GM12892 (cell line): ENCODE results near the gene BMERB1.

Source experiments
- DNase-seq: peaks from one replicate; pipeline ENCODE4 v3.0.0; 2011; ENCODE audit not compliant: insufficient read length
- FAIRE-seq: peaks from 2 replicates; lab custom pipeline; 2011; peaks lifted over from hg19 to GRCh38; lab: Jason Lieb, UNC
- POLR2A ChIP-seq: IDR thresholded peaks from 2 replicates; pipeline ENCODE4 v1.6.1; 2011; ENCODE audit warnings: low read depth, low read length, control low read depth
- POLR2AphosphoS5 ChIP-seq: IDR thresholded peaks from 2 replicates; pipeline ENCODE4 v1.6.1; 2011; ENCODE audit warnings: low read depth, low read length, control low read depth
- TAF1 ChIP-seq: IDR thresholded peaks from 2 replicates; pipeline ENCODE4 v1.6.1; 2011; ENCODE audit warnings: low read depth, mild to moderate bottlenecking, control low read depth, low read length, borderline replicate concordance

The BMERB1 gene

DNA sequence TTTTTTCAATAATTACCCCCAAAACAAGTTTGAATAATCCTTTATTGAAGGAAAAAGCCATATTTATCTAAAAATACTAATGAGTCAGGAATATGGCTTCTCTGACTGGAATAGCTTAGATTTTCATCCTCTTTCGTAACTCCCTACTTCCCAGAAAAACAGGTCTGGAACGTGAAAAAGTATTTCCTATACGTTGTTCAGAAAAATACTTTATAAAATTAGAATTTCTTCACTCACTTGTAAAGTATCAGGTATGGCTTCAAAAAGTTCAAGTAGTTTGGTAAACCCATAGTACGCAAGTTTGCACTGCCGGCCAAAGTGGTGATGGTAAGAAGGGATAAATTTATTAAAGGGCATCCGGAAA, 174.9 kb downstream of the BMERB1 start:
- TF ChIP-seq POLR2AphosphoS5: no peak
- TF ChIP-seq POLR2A: no peak
- TF ChIP-seq TAF1: no peak
- DNase-seq (no peak), FAIRE-seq (no peak)

DNA sequence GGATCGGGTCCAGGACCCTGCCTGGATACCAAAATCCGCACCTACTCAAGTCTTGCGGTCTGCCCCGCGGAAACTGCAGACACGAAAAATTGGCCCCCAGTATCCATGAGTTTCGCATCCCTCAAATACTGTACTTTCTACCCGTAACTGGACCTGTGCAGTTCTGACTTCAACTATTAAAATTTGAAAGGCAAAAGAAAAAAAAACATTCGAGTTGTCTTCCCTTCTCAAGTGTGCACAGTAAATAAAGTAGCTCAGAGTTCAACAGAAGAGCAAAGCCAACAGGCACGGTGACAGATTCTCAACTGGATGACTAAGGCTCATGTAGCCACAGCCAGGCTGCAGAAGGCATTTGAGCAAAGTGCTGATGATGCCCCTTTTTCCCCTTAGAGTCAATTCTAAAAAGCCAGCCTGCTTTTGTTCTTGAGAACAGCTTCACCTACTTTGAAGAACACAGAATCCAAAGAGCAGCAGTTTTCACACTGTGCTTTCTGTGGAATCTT, 176.0 kb downstream of the BMERB1 start:
- TF ChIP-seq TAF1 (no peak), POLR2A (no peak), POLR2AphosphoS5 (no peak)
- no peak for FAIRE-seq
- no peak for DNase-seq

DNA sequence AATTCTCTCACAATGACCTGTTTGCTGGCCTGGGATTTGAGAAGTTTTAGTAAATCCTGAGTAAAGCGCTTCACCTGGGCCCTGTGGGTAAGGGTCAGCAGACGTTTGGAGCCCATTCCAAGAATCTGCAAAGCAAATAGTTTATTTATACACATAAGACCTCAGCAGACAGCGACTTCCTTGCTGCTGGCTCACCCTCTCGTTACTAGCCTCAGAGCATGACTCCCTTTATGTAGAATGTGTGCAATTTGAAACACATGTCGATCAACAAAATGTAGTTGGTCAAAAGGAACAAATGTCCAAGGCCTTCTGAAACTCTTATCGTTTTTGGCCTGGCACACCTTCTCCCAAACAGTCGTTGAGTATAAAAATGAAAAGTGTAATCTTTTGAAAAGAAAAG, 177.2 kb downstream of the BMERB1 start:
- FAIRE-seq (no peak), DNase-seq (no peak)
- TF ChIP-seq POLR2A (no peak), POLR2AphosphoS5 (no peak), TAF1 (no peak)

DNA sequence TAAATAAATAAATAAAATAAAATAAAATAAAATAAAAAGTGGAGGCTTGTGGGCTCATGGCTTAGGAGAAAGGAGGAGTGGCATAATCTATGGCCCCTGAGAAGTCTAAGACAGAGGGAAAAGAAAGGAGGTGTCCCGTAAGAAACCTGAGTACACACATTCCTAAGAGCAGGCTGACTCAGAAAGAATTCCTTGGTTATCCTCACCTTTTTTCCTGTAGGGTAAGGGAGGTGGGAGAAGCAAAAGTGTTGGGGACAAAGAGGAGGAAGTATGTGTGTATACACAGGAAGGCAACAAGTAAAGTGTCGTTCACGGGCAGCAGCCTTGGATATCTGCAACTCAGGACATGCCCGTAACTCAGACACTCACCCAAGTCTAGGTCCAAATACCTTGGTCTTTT, 179.3 kb downstream of the BMERB1 start:
- DNase-seq: no peak
- FAIRE-seq: no peak
- TF ChIP-seq POLR2AphosphoS5: no peak
- no peak for TF ChIP-seq TAF1
- no peak for TF ChIP-seq POLR2A

DNA sequence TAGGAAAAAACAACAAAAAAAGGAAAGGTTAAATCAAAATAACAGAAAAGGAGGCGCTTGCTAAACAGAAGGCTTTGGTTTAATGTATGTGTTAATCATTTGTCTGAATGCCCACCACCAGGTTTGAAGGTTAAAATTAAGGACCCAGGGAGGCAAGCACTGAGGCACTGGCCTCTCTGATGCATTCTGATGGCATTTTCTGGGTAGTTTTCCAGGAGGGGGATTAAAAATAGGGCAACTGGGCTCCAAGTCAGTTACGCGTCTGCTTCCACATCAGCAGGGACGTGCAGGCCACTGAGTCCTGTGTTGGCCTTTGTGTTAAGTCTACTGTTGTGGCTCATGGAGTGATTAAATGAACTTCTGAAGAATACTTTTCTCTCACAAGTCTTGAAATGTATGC, 181.6 kb downstream of the BMERB1 start:
- DNase-seq (no peak), FAIRE-seq (no peak)
- TF ChIP-seq POLR2AphosphoS5 (no peak), TAF1 (no peak), POLR2A (no peak)

DNA sequence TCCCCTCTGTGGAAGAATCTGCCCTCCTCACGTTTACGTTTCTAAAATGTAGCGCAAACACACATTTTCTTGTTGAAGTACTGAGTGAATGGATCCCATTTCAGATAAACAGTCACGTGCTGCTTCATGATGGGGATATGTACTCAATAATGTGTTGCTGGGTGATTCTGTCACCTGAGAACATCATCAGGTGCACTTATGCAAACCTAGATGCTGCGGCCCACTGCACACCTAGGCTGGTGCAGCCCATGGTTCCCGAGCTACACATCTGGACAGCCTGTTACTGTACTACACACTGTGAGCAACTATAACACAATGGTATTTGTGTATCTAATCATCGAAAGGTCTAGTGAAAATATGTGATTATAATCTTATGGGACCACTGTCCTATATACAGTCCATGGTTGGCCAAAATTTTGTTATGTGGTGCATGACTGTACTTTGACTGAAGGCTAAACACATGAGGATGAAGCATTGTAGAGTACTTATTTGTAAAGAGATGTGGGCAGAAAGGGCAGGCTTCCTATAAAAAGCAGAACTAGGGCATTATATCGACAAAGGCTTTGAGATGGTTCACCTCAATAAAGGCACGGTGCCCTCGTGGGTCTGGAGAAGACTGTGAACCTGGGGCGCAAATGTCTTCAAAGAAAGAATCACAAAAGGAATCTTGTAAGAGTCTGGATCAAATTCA, 182.2 kb downstream of the BMERB1 start:
- TF ChIP-seq TAF1 (no peak), POLR2AphosphoS5 (no peak), POLR2A (no peak)
- FAIRE-seq (no peak), DNase-seq (no peak)

DNA sequence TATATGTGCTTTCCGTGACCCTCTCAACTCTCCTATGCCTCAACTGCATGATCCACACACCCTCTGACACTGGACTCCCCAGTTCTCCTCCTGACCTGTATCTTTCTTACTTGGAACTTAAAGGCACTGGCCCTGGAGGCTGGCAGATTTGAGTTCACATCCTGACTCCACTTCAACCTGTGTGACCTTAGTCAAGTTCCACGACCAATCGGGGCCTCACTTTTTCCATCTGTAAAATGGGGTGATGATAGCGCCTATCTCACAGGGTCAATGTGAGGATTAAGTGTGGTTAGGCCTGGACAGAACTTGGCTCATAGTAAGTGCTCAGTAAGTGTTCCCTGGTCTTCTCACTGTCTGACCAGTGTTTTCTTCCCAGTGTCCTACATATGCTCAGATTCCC, 183.5 kb downstream of the BMERB1 start:
- TF ChIP-seq POLR2AphosphoS5: no peak
- TF ChIP-seq TAF1: no peak
- no peak for TF ChIP-seq POLR2A
- DNase-seq (no peak), FAIRE-seq (no peak)

DNA sequence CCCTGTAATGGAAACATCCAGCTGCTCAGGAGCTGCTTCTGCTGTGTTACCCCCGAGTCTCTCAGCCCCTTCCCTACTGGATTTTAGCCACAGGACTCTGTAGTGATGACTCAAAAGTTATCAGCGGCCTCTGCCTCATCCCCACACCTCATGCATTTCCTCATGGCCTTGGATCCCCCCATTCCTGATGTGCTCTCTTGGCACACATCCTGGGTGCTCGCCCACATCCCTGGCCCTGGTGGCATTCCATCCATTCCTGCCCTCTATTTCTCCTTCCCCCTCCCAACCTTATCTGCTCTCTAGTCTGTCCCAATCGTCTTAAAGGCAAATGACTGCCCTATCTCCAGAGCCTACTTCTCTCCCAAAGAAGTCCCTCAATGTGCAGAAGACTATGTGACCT, 184.0 kb downstream of the BMERB1 start:
- FAIRE-seq (no peak), DNase-seq (no peak)
- TF ChIP-seq POLR2A (no peak), POLR2AphosphoS5 (no peak)

DNA sequence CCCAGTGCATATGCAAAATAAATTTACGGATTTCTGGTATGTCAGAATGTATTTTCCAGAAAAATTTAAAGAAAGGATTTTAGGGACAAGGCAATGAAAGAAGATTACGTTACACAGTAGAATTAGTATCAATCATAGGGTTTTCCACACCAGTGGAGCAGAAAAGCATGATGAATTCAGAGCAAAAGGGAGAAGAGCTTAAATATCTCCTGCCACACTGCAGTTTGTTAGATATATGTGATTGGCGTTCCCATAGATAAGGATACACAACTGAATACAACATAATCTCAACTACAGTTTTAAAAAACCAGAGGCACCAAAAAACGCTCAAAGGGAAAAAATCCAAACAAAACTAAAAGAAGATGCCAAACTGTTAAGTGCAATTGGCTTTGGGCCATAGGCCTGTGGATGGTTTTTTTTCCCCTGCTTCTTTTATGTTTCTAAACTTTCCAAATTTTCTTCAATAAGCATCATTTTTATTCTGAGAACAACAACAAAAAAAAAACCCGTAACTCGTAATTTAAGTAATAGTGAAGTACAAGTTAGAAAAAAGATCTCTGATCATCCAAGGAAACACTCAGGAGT, 186.3 kb downstream of the BMERB1 start:
- DNase-seq (no peak), FAIRE-seq (no peak)
- no peak for TF ChIP-seq POLR2A
- TF ChIP-seq POLR2AphosphoS5: no peak
- no peak for TF ChIP-seq TAF1

DNA sequence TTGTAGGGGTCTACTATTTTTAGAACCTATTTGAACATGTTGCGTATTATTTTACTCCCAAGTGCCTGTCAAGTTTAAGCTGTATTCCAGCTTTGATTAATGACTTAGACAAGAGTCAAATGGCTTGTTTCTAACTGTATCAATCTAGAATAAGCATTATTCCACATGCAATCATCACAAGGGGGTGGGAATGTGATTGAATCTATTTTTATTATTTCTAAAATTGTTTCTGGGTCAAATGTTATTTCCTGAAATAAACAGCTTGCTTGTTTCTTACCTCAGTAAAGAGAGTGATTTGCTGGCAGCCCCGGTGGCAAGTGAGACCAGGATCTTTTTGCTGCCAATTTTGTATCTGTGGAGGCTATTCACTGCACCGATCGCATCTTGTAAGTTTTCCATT, 187.1 kb downstream of the BMERB1 start:
- no peak for DNase-seq
- TF ChIP-seq POLR2AphosphoS5 (no peak), POLR2A (no peak), TAF1 (no peak)
- no peak for FAIRE-seq

DNA sequence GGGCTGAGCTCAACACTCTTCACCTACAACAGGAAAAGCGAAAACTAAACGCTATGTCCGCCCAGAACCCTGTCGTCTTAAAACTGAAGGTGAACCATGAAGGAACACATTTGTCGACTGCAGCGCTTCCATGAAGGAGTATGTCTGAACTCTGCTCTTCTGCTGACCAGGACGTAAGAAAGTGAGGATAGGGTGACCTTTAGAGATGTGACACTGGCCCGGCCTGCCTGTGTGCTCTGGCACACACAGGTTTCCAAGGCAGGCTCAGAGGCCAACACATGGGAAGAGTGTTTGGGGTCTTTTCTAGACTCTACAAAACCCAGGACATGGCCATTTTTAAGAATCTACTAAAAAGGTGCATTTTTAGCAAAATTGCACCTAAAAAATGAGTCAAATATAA, 187.5 kb downstream of the BMERB1 start:
- DNase-seq (no peak), FAIRE-seq (no peak)
- TF ChIP-seq POLR2AphosphoS5 (no peak), TAF1 (no peak), POLR2A (no peak)

DNA sequence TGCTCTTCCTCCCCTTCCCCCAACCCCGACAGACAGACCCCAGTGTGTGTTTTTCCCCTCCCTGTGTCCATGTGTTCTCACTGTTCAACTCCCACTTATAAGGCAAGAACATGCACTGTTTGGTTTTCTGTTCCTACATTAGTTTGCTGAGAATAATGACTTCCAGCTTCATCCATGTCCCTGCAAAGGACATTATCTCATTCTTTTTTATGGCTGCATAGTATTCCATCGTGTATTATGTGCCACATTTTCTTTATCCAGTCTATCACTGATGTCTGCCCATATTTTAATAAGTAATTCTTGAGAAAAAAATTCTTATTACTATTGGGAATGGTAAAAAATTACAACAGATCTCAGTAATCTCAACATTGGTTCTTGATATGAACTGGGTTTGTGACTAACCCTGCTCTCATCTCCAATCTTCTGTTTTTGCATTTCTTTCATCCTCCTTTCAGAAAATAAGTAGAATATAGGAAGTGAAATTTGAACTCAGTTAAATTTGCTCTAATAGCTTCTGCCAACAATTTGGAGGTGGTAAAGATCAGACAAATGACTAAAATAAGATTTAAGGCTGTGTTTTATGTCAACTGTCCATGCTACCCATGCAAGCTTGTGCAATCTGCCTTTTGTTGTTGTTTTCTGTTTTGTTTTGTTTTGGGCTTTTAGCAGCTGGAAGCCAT, 197.5 kb downstream of the BMERB1 start:
- DNase-seq: no peak
- FAIRE-seq: no peak
- TF ChIP-seq TAF1 (no peak), POLR2AphosphoS5 (no peak), POLR2A (no peak)

DNA sequence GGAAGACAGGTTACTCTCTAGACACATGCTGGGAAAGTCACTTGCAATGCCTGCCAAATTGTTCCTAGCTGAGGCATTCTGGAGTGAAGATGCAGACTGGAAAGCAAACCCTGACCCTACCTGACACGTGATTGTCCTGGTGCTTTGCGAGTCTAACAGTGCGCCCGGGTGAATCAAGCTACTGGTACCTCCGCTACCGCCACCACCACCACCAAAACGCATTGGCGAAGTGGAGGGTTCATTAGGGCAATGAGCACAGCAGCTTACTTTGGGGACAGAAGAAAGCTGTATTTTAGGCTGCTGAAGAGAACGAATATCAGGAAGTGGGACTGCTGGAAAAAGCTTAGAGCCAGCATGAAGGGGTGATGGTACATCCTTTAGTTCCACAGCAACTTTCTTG, 201.5 kb downstream of the BMERB1 start:
- DNase-seq: no peak
- TF ChIP-seq POLR2AphosphoS5: no peak
- no peak for TF ChIP-seq TAF1
- TF ChIP-seq POLR2A: no peak
- FAIRE-seq: no peak
